ENCODE results near the gene FANCC. TPM values are rescaled to one million over a fixed set of nuclear protein-coding genes. Genes with fewer than 3 reads are reported as not detected.

FANCC gene
- total and polyA plus RNA-seq, 5 donors from 2014 or later = 2.8 to 7.5 (median 5.4) TPM

DNA sequence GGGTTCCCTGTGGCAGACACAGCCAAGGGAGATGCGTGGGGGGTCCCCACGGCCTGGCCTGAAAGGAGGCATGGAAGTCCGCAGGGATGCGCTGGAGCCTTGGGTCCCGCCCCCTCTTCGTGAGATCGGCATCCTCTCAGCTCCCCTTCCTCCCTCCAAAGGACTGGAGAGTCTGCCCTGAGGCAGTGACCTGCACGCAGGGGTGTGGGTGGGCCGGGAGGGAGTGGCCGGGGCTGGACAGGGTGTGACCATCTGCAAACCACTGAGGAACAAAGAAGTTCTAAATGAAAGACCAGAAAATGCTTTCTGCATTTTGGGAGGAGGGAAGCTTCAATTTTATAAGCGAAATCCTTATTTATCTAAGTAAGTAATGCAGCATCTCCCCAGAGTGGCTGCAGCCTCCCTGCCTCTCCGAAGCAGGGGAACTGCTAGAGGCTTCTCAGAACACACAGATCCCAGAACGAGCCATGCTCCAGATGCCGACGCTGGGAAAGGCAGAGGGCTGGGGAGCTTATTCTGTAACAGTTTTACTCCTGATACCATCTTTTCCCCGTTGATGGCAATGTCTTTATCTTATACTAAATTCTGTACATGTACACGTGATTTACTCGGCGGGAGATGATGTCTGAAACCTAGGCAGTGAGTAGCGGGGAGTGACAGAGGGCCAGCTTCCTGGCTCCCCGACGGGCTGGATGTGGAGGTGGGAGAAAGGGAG, 221.7 kb downstream of the FANCC start:
- no peak for ATAC-seq (ENCODE audit: low read depth in 2 of 2)
- no peaks in the 10 kb centered on the region for H3K27me3 Mint-ChIP-seq
- H3K4me1 ChIP-seq (ENCODE audit: control insufficient read depth, insufficient read depth, low read length, poor library complexity, severe bottlenecking) = no peaks in the 10 kb centered on the region

DNA sequence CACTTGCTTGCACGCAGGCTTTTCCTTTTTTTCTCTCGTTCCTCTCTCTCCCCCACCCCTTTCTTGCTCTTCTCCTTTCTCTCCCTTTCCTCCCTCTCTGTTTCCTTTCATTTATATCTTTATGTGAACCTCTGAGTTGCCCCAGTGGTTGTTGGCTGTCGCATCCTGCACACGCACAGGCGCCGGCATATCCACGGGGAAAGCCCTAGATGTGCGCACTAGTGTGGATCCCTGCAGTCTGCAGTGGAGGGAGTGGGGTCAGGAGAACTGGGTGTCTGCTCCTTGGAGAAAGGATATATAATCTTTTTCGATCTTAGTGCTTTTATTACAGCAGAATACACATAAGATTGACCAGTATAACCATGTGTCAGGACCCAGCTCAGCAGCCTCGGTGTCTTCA, 223.5 kb downstream of the FANCC start:
- Histone ChIP-seq H3K27me3 (ENCODE audit: control insufficient read depth, insufficient read depth, low read length) (no peaks in the 10 kb centered on the region), H3K4me3 (ENCODE audit: low read depth, low read length) (no peak overlapping the region), H3K9me3 (ENCODE audit: control insufficient read depth in 2 of 2, low read length in 2 of 2) (no peaks in the 10 kb centered on the region), H3K27ac (ENCODE audit: insufficient read depth, low read length, poor library complexity, severe bottlenecking) (no peak overlapping the region), H3K36me3 (ENCODE audit: control insufficient read depth, insufficient read depth, low read length) (no peaks in the 10 kb centered on the region), H3K4me1 (ENCODE audit: control insufficient read depth, insufficient read depth, low read length, poor library complexity, severe bottlenecking) (no peaks in the 10 kb centered on the region)
- DNase-seq (no peak), ATAC-seq (ENCODE audit: low read depth in 2 of 2) (no peak)
- Mint-ChIP-seq H3K4me3 (no peak overlapping the region), H3K9me3 (no peaks in the 10 kb centered on the region), H3K36me3 (no peaks in the 10 kb centered on the region), H3K27ac (peak overlapping the region in 1 of 3 donors; percentile 38), H3K27me3 (no peaks in the 10 kb centered on the region), H3K4me1 (peaks cover 0 to 5% (median 1%) of the 10 kb centered on the region in 4 donors)

More for the DNA sequence above, 221.7 kb downstream of the FANCC start:
- Histone ChIP-seq H3K27me3 (ENCODE audit: control insufficient read depth, insufficient read depth, low read length) (no peaks in the 10 kb centered on the region), H3K27ac (ENCODE audit: insufficient read depth, low read length, poor library complexity, severe bottlenecking) (no peak overlapping the region), H3K36me3 (ENCODE audit: control insufficient read depth, insufficient read depth, low read length) (no peaks in the 10 kb centered on the region), H3K4me3 (ENCODE audit: low read depth, low read length) (no peak overlapping the region), H3K9me3 (ENCODE audit: control insufficient read depth in 2 of 2, low read length in 2 of 2) (no peaks in the 10 kb centered on the region)
- Mint-ChIP-seq H3K4me3 (no peak overlapping the region), H3K36me3 (no peaks in the 10 kb centered on the region), H3K4me1 (peaks cover 0 to 5% (median 1%) of the 10 kb centered on the region in 4 donors), H3K9me3 (no peaks in the 10 kb centered on the region), H3K27ac (peak overlapping the region in 1 of 3 donors; percentile 33)
- DNase-seq = no peak

DNA sequence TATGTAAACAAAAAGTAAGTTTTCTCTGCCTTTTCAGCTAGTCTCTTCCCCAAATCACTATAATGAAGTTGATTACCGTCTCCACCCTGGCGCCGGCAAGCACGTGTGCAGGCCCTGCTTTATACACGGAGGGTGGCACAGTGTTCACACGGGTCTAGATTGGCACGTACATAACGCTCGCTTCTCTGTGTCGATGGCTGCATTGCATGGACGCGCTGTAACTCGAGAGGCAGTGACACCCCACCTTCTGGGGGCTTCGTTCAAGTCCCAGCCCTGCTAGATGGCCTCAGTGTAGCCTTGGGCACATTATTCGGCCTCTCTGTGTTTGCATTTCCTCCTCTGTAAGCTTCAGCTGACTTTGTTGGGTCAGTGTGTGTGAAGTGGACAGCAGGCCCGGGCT, 223.9 kb downstream of the FANCC start:
- Histone ChIP-seq H3K36me3 (ENCODE audit: control insufficient read depth, insufficient read depth, low read length) (no peaks in the 10 kb centered on the region), H3K27me3 (ENCODE audit: control insufficient read depth, insufficient read depth, low read length) (no peaks in the 10 kb centered on the region), H3K9me3 (ENCODE audit: control insufficient read depth in 2 of 2, low read length in 2 of 2) (no peaks in the 10 kb centered on the region), H3K4me3 (ENCODE audit: low read depth, low read length) (no peak overlapping the region), H3K4me1 (ENCODE audit: control insufficient read depth, insufficient read depth, low read length, poor library complexity, severe bottlenecking) (no peaks in the 10 kb centered on the region), H3K27ac (ENCODE audit: insufficient read depth, low read length, poor library complexity, severe bottlenecking) (no peak overlapping the region)
- ATAC-seq (ENCODE audit: low read depth in 2 of 2) (no peak), DNase-seq (no peak)
- Mint-ChIP-seq H3K4me3 (no peak overlapping the region), H3K36me3 (no peaks in the 10 kb centered on the region), H3K27ac (no peak overlapping the region), H3K27me3 (no peaks in the 10 kb centered on the region), H3K9me3 (no peaks in the 10 kb centered on the region), H3K4me1 (peaks cover 0 to 5% (median 1%) of the 10 kb centered on the region in 4 donors)

DNA sequence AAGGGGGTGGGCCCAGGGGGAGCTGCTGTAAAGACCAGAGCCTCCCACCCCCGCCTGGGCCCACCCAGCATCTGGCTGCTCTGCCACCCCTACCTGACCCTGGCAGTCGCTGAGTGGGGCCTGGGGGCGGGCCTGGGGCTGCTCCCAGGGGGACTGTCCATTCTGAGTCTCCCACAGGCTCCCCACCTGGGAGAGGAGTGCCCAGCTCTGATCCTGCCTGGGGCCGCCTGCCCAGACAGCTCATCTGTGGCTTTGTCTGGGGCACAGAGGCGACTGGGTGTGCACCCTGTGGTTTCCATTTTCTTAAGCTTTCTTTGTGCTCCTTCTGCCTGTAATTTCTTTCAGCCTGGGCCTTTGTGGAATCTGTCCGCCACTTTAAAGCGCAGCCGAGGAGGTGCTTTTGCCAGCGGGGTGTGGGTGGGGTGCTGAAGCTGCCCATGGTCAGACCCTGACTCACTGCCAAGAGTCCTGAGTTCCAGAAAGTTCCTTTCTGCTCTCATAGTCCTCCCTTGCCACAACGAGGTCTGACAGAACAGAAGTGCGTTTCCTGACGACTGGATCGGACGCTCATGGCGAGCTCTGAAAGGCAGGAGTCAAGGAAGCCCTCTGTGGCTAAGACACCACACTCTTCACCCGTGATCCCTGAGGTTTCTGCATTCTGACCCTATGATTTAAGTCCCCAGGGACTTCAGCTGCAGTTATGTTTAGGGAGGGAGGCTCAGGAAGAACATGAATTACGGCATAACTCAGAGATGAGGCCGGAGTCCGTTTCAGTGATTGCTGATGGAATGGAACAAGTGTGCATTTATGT, 225.0 kb downstream of the FANCC start:
- peaks cover 6% of the 10 kb centered on the region for H3K36me3 Mint-ChIP-seq
- ATAC-seq (ENCODE audit: low read depth in 2 of 2) = no peak

DNA sequence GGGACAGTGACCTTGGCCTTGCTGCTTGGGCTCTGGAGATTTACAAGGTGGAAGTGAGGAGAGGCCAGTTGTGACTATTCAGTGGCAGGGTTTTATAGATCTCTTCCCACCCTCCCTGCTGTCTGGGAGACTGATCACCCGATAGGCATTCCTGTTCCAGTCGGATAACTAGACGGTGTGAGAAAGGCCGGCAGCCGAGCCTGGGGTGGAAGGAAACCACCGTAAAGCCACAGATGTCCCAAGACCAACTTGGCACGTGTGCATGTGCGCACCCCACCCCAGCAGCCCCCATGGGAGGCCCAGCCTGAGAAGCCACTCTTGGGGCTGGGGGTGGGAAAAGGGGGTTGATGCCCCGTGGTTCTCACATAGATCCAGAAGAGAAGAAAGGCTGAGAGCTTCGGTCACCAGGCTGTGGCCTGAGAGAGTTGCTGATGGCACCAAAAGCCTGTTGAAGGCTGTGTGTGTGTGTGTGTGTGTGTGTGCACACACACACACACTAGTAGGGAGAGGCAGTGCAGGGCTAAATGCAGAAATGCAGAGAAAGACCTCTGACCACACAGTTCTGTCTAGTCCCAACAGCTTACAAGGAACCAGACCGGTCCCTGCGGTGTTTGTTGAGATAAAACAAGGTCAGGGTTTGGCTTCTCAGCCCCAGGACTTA, 225.8 kb downstream of the FANCC start:
- no peak for ATAC-seq (ENCODE audit: low read depth in 2 of 2)
- peak overlapping the region in 1 of 3 donors; percentile 43 for H3K27ac Mint-ChIP-seq
- H3K36me3 ChIP-seq (ENCODE audit: control insufficient read depth, insufficient read depth, low read length) = no peaks in the 10 kb centered on the region
- H3K27me3 ChIP-seq (ENCODE audit: control insufficient read depth, insufficient read depth, low read length) = no peaks in the 10 kb centered on the region
- H3K4me1 ChIP-seq (ENCODE audit: control insufficient read depth, insufficient read depth, low read length, poor library complexity, severe bottlenecking) = no peaks in the 10 kb centered on the region
- peaks cover 6% of the 10 kb centered on the region for H3K36me3 Mint-ChIP-seq
- no peaks in the 10 kb centered on the region for H3K27me3 Mint-ChIP-seq
- no peak for DNase-seq
- no peak overlapping the region for H3K27ac ChIP-seq (ENCODE audit: insufficient read depth, low read length, poor library complexity, severe bottlenecking)
- no peak overlapping the region for H3K4me3 Mint-ChIP-seq
- H3K9me3 ChIP-seq (ENCODE audit: control insufficient read depth in 2 of 2, low read length in 2 of 2) = no peaks in the 10 kb centered on the region
- peaks cover 0 to 5% (median 1%) of the 10 kb centered on the region in 4 donors for H3K4me1 Mint-ChIP-seq
- H3K9me3 Mint-ChIP-seq = no peaks in the 10 kb centered on the region
- no peak overlapping the region for H3K4me3 ChIP-seq (ENCODE audit: low read depth, low read length)

More for the DNA sequence above, 225.0 kb downstream of the FANCC start:
- DNase-seq = no peak
- Mint-ChIP-seq H3K9me3 (no peaks in the 10 kb centered on the region), H3K27me3 (no peaks in the 10 kb centered on the region), H3K4me3 (no peak overlapping the region), H3K4me1 (peaks cover 0 to 5% (median 1%) of the 10 kb centered on the region in 4 donors), H3K27ac (peak overlapping the region in 2 of 3 donors; percentile 4 to 52)
- no peaks in the 10 kb centered on the region for H3K27me3 ChIP-seq (ENCODE audit: control insufficient read depth, insufficient read depth, low read length)
- H3K4me3 ChIP-seq (ENCODE audit: low read depth, low read length) = no peak overlapping the region
- no peaks in the 10 kb centered on the region for H3K9me3 ChIP-seq (ENCODE audit: control insufficient read depth in 2 of 2, low read length in 2 of 2)
- H3K36me3 ChIP-seq (ENCODE audit: control insufficient read depth, insufficient read depth, low read length) = no peaks in the 10 kb centered on the region
- no peak overlapping the region for H3K27ac ChIP-seq (ENCODE audit: insufficient read depth, low read length, poor library complexity, severe bottlenecking)
- no peaks in the 10 kb centered on the region for H3K4me1 ChIP-seq (ENCODE audit: control insufficient read depth, insufficient read depth, low read length, poor library complexity, severe bottlenecking)

DNA sequence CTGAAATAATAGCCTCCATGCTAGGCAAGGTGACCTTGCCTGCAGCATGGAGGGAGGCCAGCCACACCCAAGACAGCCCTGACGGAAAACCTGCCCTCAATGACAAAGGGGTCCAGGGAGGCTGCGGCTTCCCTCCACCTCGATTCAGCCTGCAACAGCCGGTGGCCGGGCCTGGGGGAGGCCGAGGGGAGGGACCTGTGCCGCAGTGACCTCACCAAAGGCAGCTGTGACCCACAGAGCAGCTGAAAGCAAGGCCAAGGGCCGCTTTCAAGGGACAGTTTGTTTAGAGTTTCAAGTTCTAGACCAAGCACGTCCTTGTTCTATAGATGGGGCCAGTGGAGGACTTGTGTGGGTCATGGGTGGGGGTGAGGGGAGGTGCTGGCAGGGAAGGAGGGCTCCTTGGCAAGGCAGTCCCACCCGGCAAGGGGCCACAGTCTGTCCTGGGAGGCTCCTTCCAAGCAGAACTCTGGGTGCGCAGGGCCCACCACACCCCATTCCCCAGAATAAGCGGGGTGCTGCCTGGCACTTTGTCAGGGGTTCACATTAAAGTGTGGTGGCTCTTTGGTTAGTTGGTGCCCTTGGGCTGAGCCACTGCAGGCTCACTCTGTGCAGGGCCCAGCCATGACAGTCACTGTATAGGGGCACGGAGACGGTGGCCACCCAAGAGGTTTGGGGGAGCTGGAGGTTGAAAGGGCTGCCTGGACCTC, 226.5 kb downstream of the FANCC start:
- Histone ChIP-seq H3K9me3 (ENCODE audit: control insufficient read depth in 2 of 2, low read length in 2 of 2) (no peaks in the 10 kb centered on the region), H3K27me3 (ENCODE audit: control insufficient read depth, insufficient read depth, low read length) (no peaks in the 10 kb centered on the region), H3K4me3 (ENCODE audit: low read depth, low read length) (no peak overlapping the region), H3K4me1 (ENCODE audit: control insufficient read depth, insufficient read depth, low read length, poor library complexity, severe bottlenecking) (no peaks in the 10 kb centered on the region), H3K36me3 (ENCODE audit: control insufficient read depth, insufficient read depth, low read length) (no peaks in the 10 kb centered on the region), H3K27ac (ENCODE audit: insufficient read depth, low read length, poor library complexity, severe bottlenecking) (no peak overlapping the region)
- H3K27me3 Mint-ChIP-seq = no peaks in the 10 kb centered on the region
- H3K4me3 Mint-ChIP-seq = no peak overlapping the region
- H3K27ac Mint-ChIP-seq = peak overlapping the region in 1 of 3 donors; percentile 43
- DNase-seq = no peak
- peaks cover 10% of the 10 kb centered on the region for H3K36me3 Mint-ChIP-seq
- peaks cover 0 to 5% (median 1%) of the 10 kb centered on the region in 4 donors for H3K4me1 Mint-ChIP-seq
- ATAC-seq (ENCODE audit: low read depth in 2 of 2) = no peak
- H3K9me3 Mint-ChIP-seq = no peaks in the 10 kb centered on the region

DNA sequence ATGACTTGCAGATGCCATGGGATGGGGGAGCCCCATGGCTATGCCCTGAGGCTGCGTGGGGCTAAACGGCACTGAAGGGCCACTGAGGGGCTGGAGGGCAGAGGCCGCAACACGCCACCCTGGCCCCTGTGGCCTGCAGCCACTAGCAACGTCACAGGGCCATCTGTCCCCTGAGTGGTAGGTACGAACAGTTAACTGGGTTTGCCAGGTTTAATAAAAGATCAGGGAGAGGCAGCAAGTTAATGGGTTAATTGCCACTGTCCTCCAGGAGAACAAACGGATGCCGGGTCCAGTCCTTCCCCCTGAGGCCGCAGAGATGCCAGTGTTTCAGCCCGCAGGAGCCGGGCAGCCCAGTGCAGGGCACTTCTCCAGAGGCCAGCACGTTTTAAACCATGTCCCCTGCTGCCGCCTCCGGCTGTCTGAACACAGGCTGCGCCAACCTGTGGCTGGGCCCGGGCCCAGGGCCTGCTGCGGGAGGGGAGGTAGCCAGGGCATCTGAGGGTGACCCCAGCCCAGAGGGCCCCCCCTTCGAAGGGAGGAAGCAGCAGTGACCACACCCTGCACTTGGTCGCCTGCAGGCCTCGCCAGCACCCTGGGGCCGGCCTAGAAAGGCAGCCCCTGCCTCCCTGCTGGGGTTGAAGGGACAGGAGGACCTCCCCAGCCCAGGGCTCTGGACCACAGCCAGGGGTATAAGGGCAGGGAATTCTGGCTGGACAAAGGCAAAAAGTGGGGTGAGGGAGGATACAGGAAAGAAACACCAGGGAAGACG, 227.3 kb downstream of the FANCC start:
- peaks cover 10% of the 10 kb centered on the region for H3K36me3 Mint-ChIP-seq
- H3K9me3 Mint-ChIP-seq = no peaks in the 10 kb centered on the region
- DNase-seq (no peak), ATAC-seq (ENCODE audit: low read depth in 2 of 2) (no peak)
- H3K27ac ChIP-seq (ENCODE audit: insufficient read depth, low read length, poor library complexity, severe bottlenecking) = no peak overlapping the region
- no peak overlapping the region for H3K27ac Mint-ChIP-seq
- H3K4me1 ChIP-seq (ENCODE audit: control insufficient read depth, insufficient read depth, low read length, poor library complexity, severe bottlenecking) = no peaks in the 10 kb centered on the region
- no peaks in the 10 kb centered on the region for H3K27me3 Mint-ChIP-seq
- no peaks in the 10 kb centered on the region for H3K9me3 ChIP-seq (ENCODE audit: control insufficient read depth in 2 of 2, low read length in 2 of 2)
- H3K4me1 Mint-ChIP-seq = peaks cover 0 to 3% (median 1%) of the 10 kb centered on the region in 4 donors
- H3K4me3 Mint-ChIP-seq = no peak overlapping the region
- H3K4me3 ChIP-seq (ENCODE audit: low read depth, low read length) = no peak overlapping the region
- no peaks in the 10 kb centered on the region for H3K36me3 ChIP-seq (ENCODE audit: control insufficient read depth, insufficient read depth, low read length)
- no peaks in the 10 kb centered on the region for H3K27me3 ChIP-seq (ENCODE audit: control insufficient read depth, insufficient read depth, low read length)

Measured in CD4-positive, CD25-positive, alpha-beta regulatory T cell (primary cell).